ENCODE data around the gene GCK. TPM values are rescaled to one million over a fixed set of nuclear protein-coding genes. Genes with fewer than 3 reads are reported as not detected.

The GCK gene
- total and polyA plus RNA-seq, 9 donors: 3.2 to 9.5 (median 4.9) TPM

DNA sequence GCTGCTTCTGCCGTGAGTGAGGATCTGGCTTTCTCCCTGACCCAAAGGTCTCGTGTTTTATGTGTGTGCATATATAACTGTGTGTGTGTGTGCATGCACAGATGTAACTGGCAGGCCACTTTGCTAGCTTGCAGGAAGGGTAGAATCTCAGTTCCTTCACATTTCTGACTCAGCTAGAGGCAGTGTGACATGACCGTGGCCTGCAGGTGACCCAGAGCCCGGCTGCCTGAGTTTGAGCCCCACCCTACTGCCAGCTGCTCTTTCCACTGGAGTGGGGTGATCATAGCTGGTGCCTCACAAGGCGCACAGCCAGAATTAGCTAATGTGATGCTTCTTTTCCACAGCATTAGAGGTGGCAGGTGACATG lies 38.8 kb downstream of the GCK start:
- 20% methylated on average over 1 of the region's 5 CpGs for WGBS (ENCODE audit: insufficient coverage)
- no peaks in the 10 kb centered on the region for H3K9me3 ChIP-seq (replicated peaks; ENCODE audit: control insufficient read depth, low read depth, low read length)
- peaks cover 5% of the 10 kb centered on the region for H3K27me3 ChIP-seq (ENCODE audit: control insufficient read depth, insufficient read depth, low read length)
- H3K36me3 ChIP-seq (ENCODE audit: control insufficient read depth, insufficient read depth, low read length): no peaks in the 10 kb centered on the region
- peak overlapping the region; percentile 86 for H3K27ac ChIP-seq (ENCODE audit: low read length)
- DNase-seq: peak; percentile 74
- no peak overlapping the region for H3K4me3 ChIP-seq (ENCODE audit: low read length)
- peaks cover 67% of the 10 kb centered on the region for H3K4me1 ChIP-seq (ENCODE audit: control insufficient read depth, insufficient read depth, low read length)

DNA sequence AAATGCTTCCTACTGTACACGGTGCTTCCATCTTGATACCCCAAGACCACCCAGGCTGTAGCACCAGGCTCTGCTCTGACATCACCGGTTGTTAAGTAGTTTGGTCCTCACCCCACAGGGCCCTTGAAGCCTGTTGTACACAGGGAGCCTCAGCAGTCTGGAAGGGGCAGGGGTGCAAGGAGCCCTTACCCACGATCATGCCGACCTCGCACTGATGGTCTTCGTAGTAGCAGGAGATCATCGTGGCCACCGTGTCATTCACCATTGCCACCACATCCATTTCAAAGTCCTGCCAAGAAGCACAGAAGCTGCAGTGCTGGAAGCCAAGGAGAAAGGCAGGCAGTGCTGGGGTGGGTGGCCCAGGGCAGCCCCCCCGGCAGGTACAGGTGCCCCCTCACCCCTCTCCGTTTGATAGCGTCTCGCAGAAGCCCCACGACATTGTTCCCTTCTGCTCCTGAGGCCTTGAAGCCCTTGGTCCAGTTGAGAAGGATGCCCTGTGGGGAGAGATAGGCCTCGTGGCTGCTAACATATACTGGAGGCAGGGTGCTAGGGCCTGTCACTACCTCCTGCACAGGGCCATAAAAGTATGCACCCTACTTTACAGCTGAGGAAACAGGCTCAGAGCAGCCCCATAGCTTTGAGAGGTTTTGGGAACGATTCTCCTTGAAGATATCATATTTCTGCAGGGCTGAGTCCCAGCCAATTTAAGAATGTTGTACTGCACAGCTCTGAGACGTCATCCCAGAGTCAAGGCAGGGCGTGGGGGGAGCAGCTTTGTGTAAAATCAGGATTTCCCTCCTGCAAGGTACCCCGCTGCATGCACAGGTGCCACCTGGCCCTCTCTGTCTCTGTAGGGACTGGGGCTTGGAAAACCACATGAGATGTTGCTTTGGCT lies 39.4 kb downstream of the GCK start:
- no peaks in the 10 kb centered on the region for H3K9me3 ChIP-seq (replicated peaks; ENCODE audit: control insufficient read depth, low read depth, low read length)
- no peaks in the 10 kb centered on the region for H3K36me3 ChIP-seq (ENCODE audit: control insufficient read depth, insufficient read depth, low read length)
- WGBS (ENCODE audit: insufficient coverage): 70% methylated on average over 15 of the region's 18 CpGs
- H3K27ac ChIP-seq (ENCODE audit: low read length): peak overlapping the region; percentile 86
- peaks cover 11% of the 10 kb centered on the region for H3K27me3 ChIP-seq (ENCODE audit: control insufficient read depth, insufficient read depth, low read length)
- DNase-seq: peak; percentile 90
- H3K4me3 ChIP-seq (ENCODE audit: low read length): no peak overlapping the region
- H3K4me1 ChIP-seq (ENCODE audit: control insufficient read depth, insufficient read depth, low read length): peaks cover 74% of the 10 kb centered on the region

DNA sequence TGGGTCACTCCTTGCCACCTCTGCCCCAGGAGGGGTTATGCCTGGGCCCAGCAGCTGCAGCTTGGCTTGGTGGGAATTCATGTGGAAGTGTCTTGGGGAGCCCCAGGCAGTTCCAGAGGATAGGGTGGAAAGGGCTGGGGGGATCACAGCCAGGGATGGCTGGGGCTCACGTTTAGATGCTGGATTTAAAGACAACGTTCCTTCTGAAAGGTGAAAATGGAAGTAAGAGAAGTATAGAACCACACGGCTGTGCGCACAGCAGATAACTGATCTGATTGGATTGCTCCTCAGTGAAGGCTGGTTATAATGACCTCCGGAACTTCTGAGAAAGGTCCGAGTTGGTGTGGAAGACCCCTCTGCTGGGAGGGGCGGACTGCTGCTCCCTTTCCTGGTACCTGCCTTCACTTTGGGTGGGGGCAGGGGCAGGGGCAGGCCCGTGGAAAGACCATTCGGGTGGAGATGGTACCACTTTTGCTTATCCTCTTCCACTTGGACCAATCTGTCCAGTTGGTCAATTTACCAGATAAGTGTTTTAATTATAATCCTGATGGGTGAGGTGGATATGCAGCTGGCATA lies 40.2 kb downstream of the GCK start:
- no peaks in the 10 kb centered on the region for H3K36me3 ChIP-seq (ENCODE audit: control insufficient read depth, insufficient read depth, low read length)
- H3K27ac ChIP-seq (ENCODE audit: low read length): no peak overlapping the region
- peaks cover 14% of the 10 kb centered on the region for H3K27me3 ChIP-seq (ENCODE audit: control insufficient read depth, insufficient read depth, low read length)
- DNase-seq: no peak
- no peaks in the 10 kb centered on the region for H3K9me3 ChIP-seq (replicated peaks; ENCODE audit: control insufficient read depth, low read depth, low read length)
- peaks cover 81% of the 10 kb centered on the region for H3K4me1 ChIP-seq (ENCODE audit: control insufficient read depth, insufficient read depth, low read length)
- 82% methylated on average over 7 of the region's 9 CpGs for WGBS (ENCODE audit: insufficient coverage)
- H3K4me3 ChIP-seq (ENCODE audit: low read length): no peak overlapping the region

DNA sequence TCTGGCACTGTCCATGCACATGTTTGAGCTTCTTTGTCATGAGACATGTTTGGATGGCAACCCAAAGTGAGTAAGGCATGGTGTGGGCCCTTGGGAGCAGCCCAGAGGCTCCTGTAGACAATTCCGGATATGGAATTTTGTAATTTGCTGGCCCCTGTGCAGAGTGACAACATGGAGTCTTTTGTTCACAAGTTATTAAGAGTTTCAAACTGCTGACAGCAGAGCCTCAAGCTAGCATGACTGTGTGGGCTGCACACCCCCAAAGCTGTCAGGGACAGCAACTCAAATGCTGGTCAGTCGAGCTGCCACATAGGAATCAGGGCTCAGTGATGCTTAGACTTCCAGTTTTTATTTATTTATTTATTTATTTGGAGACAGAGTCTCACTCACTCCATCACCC lies 41.1 kb downstream of the GCK start:
- Histone ChIP-seq H3K4me3 (ENCODE audit: low read length) (no peak overlapping the region), H3K27ac (ENCODE audit: low read length) (peak overlapping the region; percentile 62), H3K27me3 (ENCODE audit: control insufficient read depth, insufficient read depth, low read length) (peaks cover 14% of the 10 kb centered on the region), H3K4me1 (ENCODE audit: control insufficient read depth, insufficient read depth, low read length) (peaks cover 83% of the 10 kb centered on the region), H3K9me3 (replicated peaks; ENCODE audit: control insufficient read depth, low read depth, low read length) (no peaks in the 10 kb centered on the region), H3K36me3 (ENCODE audit: control insufficient read depth, insufficient read depth, low read length) (no peaks in the 10 kb centered on the region)
- no peak for DNase-seq
- 36% methylated on average over 1 of the region's 2 CpGs for WGBS (ENCODE audit: insufficient coverage)

DNA sequence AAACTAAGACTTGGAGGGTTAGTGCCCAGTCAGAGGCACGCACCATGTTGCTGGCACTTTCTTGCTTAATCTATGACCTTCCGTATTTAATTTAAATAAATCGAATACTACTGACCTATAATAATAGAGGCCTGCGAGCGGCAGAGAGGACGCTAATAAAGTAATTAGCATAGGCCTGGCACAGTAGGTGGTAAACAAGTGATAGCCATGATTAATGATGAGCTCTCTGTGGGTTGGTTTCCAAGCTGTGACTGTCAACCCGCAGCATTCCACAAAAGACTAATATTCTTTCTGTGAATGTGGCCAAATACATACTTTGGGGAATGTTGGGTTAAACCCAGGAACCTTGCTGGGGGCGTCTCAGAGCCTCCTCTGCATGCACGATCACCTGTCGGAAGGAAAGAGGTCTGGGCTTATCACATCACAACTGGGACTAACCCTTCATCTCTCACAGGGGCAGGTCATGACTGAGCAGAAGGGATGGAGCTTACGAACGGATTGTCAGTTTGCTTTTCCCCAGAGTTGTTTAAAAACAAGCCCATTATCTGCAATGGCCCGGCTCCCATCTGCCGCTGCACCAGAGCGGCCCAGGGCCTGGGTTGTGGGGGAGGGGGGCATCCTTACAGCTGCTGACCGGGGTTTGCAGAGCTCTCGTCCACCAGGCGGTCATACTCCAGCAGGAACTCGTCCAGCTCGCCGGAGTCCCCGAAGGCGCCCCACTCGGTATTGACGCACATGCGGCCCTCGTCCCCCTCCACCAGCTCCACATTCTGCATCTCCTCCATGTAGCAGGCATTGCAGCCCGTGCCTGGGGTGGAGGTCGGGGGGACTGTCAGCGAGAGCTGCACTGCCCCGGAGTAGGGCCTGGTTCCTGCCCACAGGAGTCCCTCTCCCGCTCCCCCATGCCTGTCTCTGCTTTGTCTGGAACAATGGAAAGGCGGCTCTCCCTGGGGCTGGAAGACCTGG lies 41.9 kb downstream of the GCK start:
- Histone ChIP-seq H3K9me3 (replicated peaks; ENCODE audit: control insufficient read depth, low read depth, low read length) (no peaks in the 10 kb centered on the region), H3K36me3 (ENCODE audit: control insufficient read depth, insufficient read depth, low read length) (no peaks in the 10 kb centered on the region), H3K4me3 (ENCODE audit: low read length) (no peak overlapping the region), H3K27me3 (ENCODE audit: control insufficient read depth, insufficient read depth, low read length) (peaks cover 14% of the 10 kb centered on the region), H3K4me1 (ENCODE audit: control insufficient read depth, insufficient read depth, low read length) (peaks cover 80% of the 10 kb centered on the region), H3K27ac (ENCODE audit: low read length) (peak overlapping the region; percentile 62)
- WGBS (ENCODE audit: insufficient coverage): 22% methylated on average over 4 of the region's 33 CpGs
- peak; percentile 79 for DNase-seq

GRCh38 chr7:44145969-44146911 lies 43.0 kb downstream of the GCK start:
- peak overlapping the region; percentile 55 for H3K27ac ChIP-seq (ENCODE audit: low read length)
- peaks cover 14% of the 10 kb centered on the region for H3K27me3 ChIP-seq (ENCODE audit: control insufficient read depth, insufficient read depth, low read length)
- peak overlapping the region; percentile 50 for H3K4me3 ChIP-seq (ENCODE audit: low read length)
- H3K4me1 ChIP-seq (ENCODE audit: control insufficient read depth, insufficient read depth, low read length): peaks cover 80% of the 10 kb centered on the region
- peak; percentile 81 for DNase-seq
- no peaks in the 10 kb centered on the region for H3K36me3 ChIP-seq (ENCODE audit: control insufficient read depth, insufficient read depth, low read length)
- WGBS (ENCODE audit: insufficient coverage): 18% methylated on average over 38 of the region's 65 CpGs
- H3K9me3 ChIP-seq (replicated peaks; ENCODE audit: control insufficient read depth, low read depth, low read length): no peaks in the 10 kb centered on the region

GRCh38 chr7:44145479-44145968 lies 43.7 kb downstream of the GCK start:
- 3% methylated on average over 49 of the region's 53 CpGs for WGBS (ENCODE audit: insufficient coverage)
- no peak for DNase-seq
- Histone ChIP-seq H3K27me3 (ENCODE audit: control insufficient read depth, insufficient read depth, low read length) (peaks cover 14% of the 10 kb centered on the region), H3K4me1 (ENCODE audit: control insufficient read depth, insufficient read depth, low read length) (peaks cover 77% of the 10 kb centered on the region), H3K27ac (ENCODE audit: low read length) (peak overlapping the region; percentile 55), H3K4me3 (ENCODE audit: low read length) (peak overlapping the region; percentile 50), H3K9me3 (replicated peaks; ENCODE audit: control insufficient read depth, low read depth, low read length) (no peaks in the 10 kb centered on the region), H3K36me3 (ENCODE audit: control insufficient read depth, insufficient read depth, low read length) (no peaks in the 10 kb centered on the region)

GRCh38 chr7:44144968-44145478 lies 44.2 kb downstream of the GCK start:
- peak overlapping the region; percentile 78 for H3K27ac ChIP-seq (ENCODE audit: low read length)
- peak overlapping the region; percentile 50 for H3K4me3 ChIP-seq (ENCODE audit: low read length)
- peaks cover 72% of the 10 kb centered on the region for H3K4me1 ChIP-seq (ENCODE audit: control insufficient read depth, insufficient read depth, low read length)
- H3K9me3 ChIP-seq (replicated peaks; ENCODE audit: control insufficient read depth, low read depth, low read length): no peaks in the 10 kb centered on the region
- H3K36me3 ChIP-seq (ENCODE audit: control insufficient read depth, insufficient read depth, low read length): no peaks in the 10 kb centered on the region
- H3K27me3 ChIP-seq (ENCODE audit: control insufficient read depth, insufficient read depth, low read length): peaks cover 14% of the 10 kb centered on the region
- WGBS (ENCODE audit: insufficient coverage): 55% methylated on average over 31 of the region's 31 CpGs
- no peak for DNase-seq

GRCh38 chr7:44144426-44144967 lies 44.7 kb downstream of the GCK start:
- no peak for DNase-seq
- WGBS (ENCODE audit: insufficient coverage): 91% methylated on average over 5 of the region's 6 CpGs
- Histone ChIP-seq H3K27me3 (ENCODE audit: control insufficient read depth, insufficient read depth, low read length) (peaks cover 14% of the 10 kb centered on the region), H3K27ac (ENCODE audit: low read length) (peak overlapping the region; percentile 78), H3K9me3 (replicated peaks; ENCODE audit: control insufficient read depth, low read depth, low read length) (no peaks in the 10 kb centered on the region), H3K4me3 (ENCODE audit: low read length) (no peak overlapping the region), H3K4me1 (ENCODE audit: control insufficient read depth, insufficient read depth, low read length) (peaks cover 67% of the 10 kb centered on the region), H3K36me3 (ENCODE audit: control insufficient read depth, insufficient read depth, low read length) (no peaks in the 10 kb centered on the region)
